GM12878 (cell line): Measurements from ENCODE around the gene CFAP141. TPM values are rescaled to one million over a fixed set of nuclear protein-coding genes. Genes with fewer than 3 reads are reported as not detected.
A peak's percentile ranks its signal among the peaks of the same experiment; 100 is the strongest.

ENCODE experiments used
- ATAC-seq: fragments of 200-7000 bp; cut with Tn5 transposase; 3 replicates; pipeline ENCODE4 v1.9.1; 2020; ENCODE audit warnings: mild to moderate bottlenecking, moderate library complexity
- BruUV-seq: library from RNA; stranded (reverse); fragments of 400-500 nt; replicated peaks from 2 replicates; lab custom pipeline; 2021; lab: Mats Ljungman, UMichigan
- CTCF ChIA-PET: fragments of 300-600 bp; sonication (Branson Sonifier 250); formaldehyde crosslinking; extraction: SDS; loops from one replicate; lab custom pipeline; 2021; ENCODE audit warnings: inconsistent platforms; lab: Yijun Ruan, JAX
- POLR2A ChIA-PET: fragments of 350-600 bp; formaldehyde crosslinking; extraction: SDS; loops from one replicate; lab custom pipeline; 2021; ENCODE audit warnings: inconsistent platforms; lab: Charles Lee
- RAD21 ChIA-PET: fragments of 300-600 bp; sonication (Branson Sonifier 250); formaldehyde crosslinking; loops from one replicate; lab custom pipeline; 2023; ENCODE audit warnings: antibody characterized with exemption; ENCODE audit not compliant: unreplicated experiment; lab: Charles Lee
- SMC1A ChIA-PET: fragments of 300-600 bp; sonication (Branson Sonifier 250); formaldehyde crosslinking; loops from one replicate; lab custom pipeline; 2023; ENCODE audit not compliant: unreplicated experiment, uncharacterized antibody; lab: Charles Lee
- DNase-seq: peaks from one replicate; pipeline ENCODE4 v3.0.0-alpha.2; 2011; ENCODE audit warnings: low read depth, low spot score
- FAIRE-seq: peaks from 3 replicates; lab custom pipeline; 2011; peaks lifted over from hg19 to GRCh38; lab: Jason Lieb, UNC
- H2AFZ ChIP-seq: 2 replicates; pipeline ENCODE4 v1.6.0; 2011; ENCODE audit warnings: low read depth, low read length, control low read depth; ENCODE audit not compliant: control insufficient read depth
- H3K27ac ChIP-seq: 2 replicates; pipeline ENCODE4 v1.5.1; 2011; ENCODE audit warnings: control low read depth; ENCODE audit not compliant: control insufficient read depth, insufficient read depth
- H3K27me3 ChIP-seq, 2 experiments: replicated peaks in 1 of 2; 2 replicates each; pipeline versions ENCODE4 v1.6.0 to v1.6.1; 2011; ENCODE audit warnings: low read length in 1 of 2; ENCODE audit not compliant: control insufficient read depth in 2 of 2, insufficient read depth in 2 of 2
- H3K36me3 ChIP-seq, 2 experiments: 2 replicates each; pipeline ENCODE4 v1.5.1; 2011; ENCODE audit warnings: low read length in 1 of 2; ENCODE audit not compliant: control insufficient read depth in 2 of 2, insufficient read depth in 2 of 2
- H3K4me1 ChIP-seq: 2 replicates; pipeline ENCODE4 v1.6.1; 2011; ENCODE audit warnings: mild to moderate bottlenecking, low read length, moderate library complexity, mixed read lengths; ENCODE audit not compliant: control insufficient read depth, insufficient read depth
- H3K4me2 ChIP-seq: 2 replicates; pipeline ENCODE4 v1.6.0; 2011; ENCODE audit warnings: control low read depth; ENCODE audit not compliant: control insufficient read depth, insufficient read depth
- H3K4me3 ChIP-seq: fragments of 200-600 bp; sonication (generic); 2 replicates; pipeline ENCODE4 v1.5.1; 2016
- H3K79me2 ChIP-seq: 2 replicates; pipeline ENCODE4 v1.6.0; 2011; ENCODE audit warnings: low read length; ENCODE audit not compliant: control insufficient read depth, insufficient read depth
- H3K9ac ChIP-seq: 2 replicates; pipeline ENCODE4 v1.8.0; 2011; ENCODE audit warnings: low read length, control low read depth, mixed read lengths; ENCODE audit not compliant: control insufficient read depth, insufficient read depth
- H3K9me3 ChIP-seq: replicated peaks from 3 replicates; pipeline ENCODE4 v1.5.1; 2011; ENCODE audit warnings: mild to moderate bottlenecking, low read length; ENCODE audit not compliant: control insufficient read depth, insufficient read depth
- H4K20me1 ChIP-seq: 2 replicates; pipeline ENCODE4 v1.6.0; 2011; ENCODE audit not compliant: control insufficient read depth, insufficient read depth
- ATF2 ChIP-seq: IDR thresholded peaks from 2 replicates; pipeline ENCODE4 v1.6.1; 2012; ENCODE audit warnings: low read length, inconsistent platforms
- BCL11A ChIP-seq: IDR thresholded peaks from 2 replicates; pipeline ENCODE4 v1.6.1; 2011; ENCODE audit warnings: low read depth, low read length
- BHLHE40 ChIP-seq, 2 experiments: fragments of 450-650 bp in 1 of 2; IDR thresholded peaks; 2 replicates each; pipeline ENCODE4 v1.6.1; 2011 to 2017; ENCODE audit warnings: low read depth in 2 of 2, borderline replicate concordance in 1 of 2, improper control_type of control experiment in 1 of 2, low read length in 1 of 2, mild to moderate bottlenecking in 1 of 2
- CREB1 ChIP-seq: IDR thresholded peaks from 2 replicates; pipeline ENCODE4 v1.6.1; 2012; ENCODE audit warnings: low read depth, mild to moderate bottlenecking, inconsistent platforms
- EGR1 ChIP-seq, 2 experiments: IDR thresholded peaks; 1 replicate in 1 of 2; 2 replicates in 1 of 2; pipeline ENCODE4 v1.6.1; 2011 to 2012; ENCODE audit warnings: low read depth in 2 of 2, low read length in 2 of 2, borderline replicate concordance in 1 of 2, mild to moderate bottlenecking in 1 of 2, moderate library complexity in 1 of 2
- ESRRA ChIP-seq: IDR thresholded peaks from 2 replicates; pipeline ENCODE4 v1.6.1; 2012; ENCODE audit warnings: mild to moderate bottlenecking, low read length, improper control_type of control experiment
- IKZF2 ChIP-seq, 2 experiments: fragments of 450-650 bp; IDR thresholded peaks; 2 replicates each; pipeline ENCODE4 v1.6.1; 2017; ENCODE audit warnings: mild to moderate bottlenecking in 2 of 2, moderate library complexity in 2 of 2
- KLF5 ChIP-seq: fragments of 450-650 bp; IDR thresholded peaks from 2 replicates; pipeline ENCODE4 v1.6.1; 2014; ENCODE audit warnings: mild to moderate bottlenecking; ENCODE audit not compliant: partially characterized antibody
- MEF2A ChIP-seq: IDR thresholded peaks from 2 replicates; pipeline ENCODE4 v1.6.1; 2011; ENCODE audit warnings: low read depth, mild to moderate bottlenecking, low read length, moderate library complexity; ENCODE audit not compliant: insufficient read depth
- PKNOX1 ChIP-seq: fragments of 450-650 bp; IDR thresholded peaks from 2 replicates; pipeline ENCODE4 v1.6.1; 2016; ENCODE audit warnings: mild to moderate bottlenecking
- POLR2AphosphoS2 ChIP-seq: IDR thresholded peaks from 2 replicates; pipeline ENCODE4 v1.6.1; 2011; ENCODE audit warnings: low read depth, mild to moderate bottlenecking, low read length, improper control_type of control experiment, moderate library complexity
- RCOR1 ChIP-seq: conservative IDR thresholded peaks from 2 replicates; pipeline ENCODE4 v1.6.1; 2012; ENCODE audit warnings: low read depth, low read length, improper control_type of control experiment
- SIN3A ChIP-seq: IDR thresholded peaks from 2 replicates; pipeline ENCODE4 v1.6.1; 2012; ENCODE audit warnings: low read depth, low read length, improper control_type of control experiment
- SKIL ChIP-seq: fragments of 450-650 bp; IDR thresholded peaks from 2 replicates; pipeline ENCODE4 v1.6.1; 2017; ENCODE audit warnings: mild to moderate bottlenecking, low read depth, inconsistent platforms; ENCODE audit not compliant: poor library complexity, severe bottlenecking
- SMAD1 ChIP-seq: fragments of 450-650 bp; IDR thresholded peaks from 2 replicates; pipeline ENCODE4 v1.6.1; 2018; ENCODE audit warnings: mild to moderate bottlenecking, low read depth; ENCODE audit not compliant: partially characterized antibody
- SMAD5 ChIP-seq: IDR thresholded peaks from 2 replicates; pipeline ENCODE4 v1.6.1; 2016; ENCODE audit warnings: antibody characterized with exemption, low read depth
- YBX1 ChIP-seq: fragments of 450-650 bp; IDR thresholded peaks from 2 replicates; pipeline ENCODE4 v1.6.1; 2016; ENCODE audit warnings: antibody characterized with exemption
- YY1 ChIP-seq: IDR thresholded peaks from 2 replicates; pipeline ENCODE4 v1.6.1; 2011; ENCODE audit warnings: low read depth, mild to moderate bottlenecking, low read length
- WGBS: methylation state at CpG from one replicate; pipeline ENCODE4 v1.1.6; 2016; ENCODE audit warnings: low lambda C conversion rate; ENCODE audit not compliant: insufficient replicate concordance, insufficient coverage; ENCODE audit errors: missing lambda C conversion rate; 5-methylcytosine and 5-hydroxymethylcytosine counted together
- in situ Hi-C: fragments of 300-500 bp; cut with MboI; formaldehyde crosslinking; loops from 9 replicates; pipeline ENCODE4 v1.14.3; 2018; ENCODE audit warnings: mixed read lengths
- intact Hi-C: fragments of 100-400 bp; cut with micrococcal nuclease; formaldehyde crosslinking; loops from one replicate; pipeline ENCODE4 v1.14.2; 2022; ENCODE audit not compliant: unreplicated experiment
- polyA plus RNA-seq, 11 experiments: library from polyadenylated mRNA; depleted of rRNA in 4 of 11; unstranded in 6 of 11; stranded (reverse) in 5 of 11; fragments of >200 nt; fragmentation: Nextera tagmentation in 4 of 11; fragmentation: Illumina TruSeq in 1 of 11; extraction: Ambion mirVana in 4 of 11; extraction: Trizol in 1 of 11; gene quantifications; 1 replicate in 1 of 11; 2 replicates in 10 of 11; pipeline versions ENCODE4 v1.2.1 to v1.2.3, GENCODE V29; 2011 to 2016; ENCODE audit warnings: inconsistent platforms in 2 of 11, missing spikeins in 2 of 11, low read depth in 1 of 11
- total RNA-seq, 4 experiments: library from RNA; depleted of rRNA in 3 of 4; stranded (reverse); fragments of >200 nt in 3 of 4; fragmentation: Illumina TruSeq in 1 of 4; extraction: Trizol in 1 of 4; gene quantifications; 2 replicates each; pipeline versions ENCODE4 v1.2.1 to v1.2.3, GENCODE V29; 2013 to 2021

Gene CFAP141
- total and polyA plus RNA-seq, 10 of the 15 experiments (the other 5 are each of a cell fraction or from before 2014, with no cell fraction given) = not detected

GRCh38 chr1:154157520-154158306, 48.4 kb downstream of the CFAP141 start:
- no TSS peak for BruUV-seq
- ChIA-PET SMC1A (interaction anchor here (0.8 to 3.3 kb wide), 11 partner anchors 8 to 201 kb away, joined by 3 to 22 read pairs (median 4); partner anchors contain the start of gene HAX1), POLR2A (interaction anchor here (0.5 to 3.1 kb wide), 7 partner anchors 9 to 181 kb away, joined by 3 to 20 read pairs (median 4); partner anchors contain the start of genes HAX1 and JTB), CTCF (interaction anchor here (0.6 to 1.8 kb wide), 8 partner anchors 11 to 590 kb away, joined by 3 to 6 read pairs (median 4); no protein-coding TSS in a partner anchor), RAD21 (interaction anchor here (0.6 to 3.2 kb wide), 4 partner anchors 20 to 586 kb away, joined by 3 to 30 read pairs (median 4); no protein-coding TSS in a partner anchor)
- Histone ChIP-seq H3K9ac (no peak overlapping the region), H3K79me2 (no peaks in the 10 kb centered on the region; the same call in 1 of the 2 replicates), H3K27ac (peak overlapping the region; percentile 75), H3K4me2 (peak overlapping the region; percentile 63), H3K27me3 (no peaks in the 10 kb centered on the region), H3K9me3 (peaks cover 4% of the 10 kb centered on the region; the same call in 2 of the 3 replicates), H4K20me1 (no peaks in the 10 kb centered on the region), H2AFZ (no peak overlapping the region), H3K4me3 (peak overlapping the region; percentile 16; the same call in 1 of the 2 replicates), H3K4me1 (peaks cover 20% of the 10 kb centered on the region), H3K36me3 (peaks cover 20 to 29% of the 10 kb centered on the region in 2 experiments)
- peak; percentile 92 for FAIRE-seq
- intact Hi-C loops (no loop called here), in situ Hi-C loops (no loop called here)
- WGBS = 58% methylated on average over 7 of the region's 7 CpGs
- ATAC-seq = peak; percentile 95
- peak; percentile 64 for DNase-seq
- TF ChIP-seq IKZF2 (IDR thresholded peaks at IDR 0.05) (peak in 1 of 2 experiments; percentile 8; a peak in 1 of 4 replicates), ESRRA (no peak), EGR1 (IDR thresholded peaks at IDR 0.05; ENCODE audit: borderline replicate concordance in 1 of 2, low read depth in 2 of 2, low read length in 2 of 2) (peak in 1 of 2 experiments; percentile 48; a peak in 1 of 3 replicates), BHLHE40 (IDR thresholded peaks at IDR 0.05; ENCODE audit: borderline replicate concordance in 1 of 2, low read depth in 2 of 2, low read length in 1 of 2) (peak in 1 of 2 experiments; percentile 7; a peak in 1 of 4 replicates), SMAD1 (no peak), SMAD5 (no peak), YBX1 (no peak), BCL11A (0 out of 2 replicates have a peak, but pooled peaks have one; percentile 41), RCOR1 (0 out of 2 replicates have a peak, but pooled peaks have one; percentile 59), SIN3A (0 out of 2 replicates have a peak, but pooled peaks have one; percentile 55), MEF2A (0 out of 2 replicates have a peak, but pooled peaks have one; percentile 27), POLR2AphosphoS2 (no peak), ATF2 (peak; percentile 44; the same call in 1 of the 2 replicates), PKNOX1 (peak; percentile 63), CREB1 (peak; percentile 35; the same call in 1 of the 2 replicates), KLF5 (no peak), YY1 (peak; percentile 81), SKIL (no peak)
